Right ventricle myocardium superior (tissue), 1 donor: Measurements from ENCODE around the gene TXK. TPM values are rescaled to one million over a fixed set of nuclear protein-coding genes. Genes with fewer than 3 reads are reported as not detected.
A peak's percentile ranks its signal among the peaks of the same experiment; 100 is the strongest.

Experiments used
- ATAC-seq: fragments of 200-7000 bp; cut with Tn5 transposase; one replicate; pipeline ENCODE4 v1.9.1; 2020; ENCODE audit warnings: mild to moderate bottlenecking; ENCODE audit not compliant: poor library complexity
- DNase-seq: peaks from one replicate; pipeline ENCODE4 v3.0.0-alpha.2; 2020
- intact Hi-C: fragments of 100-400 bp; cut with DNase I; formaldehyde crosslinking; loops from one replicate; pipeline ENCODE4 v1.11.2; 2022
- total RNA-seq: library from RNA; stranded (reverse); fragmentation: NEBNext Ultra II Directional; extraction: Animal tissue kit (Norgen Biotek cat#: 25700); gene quantifications from one replicate; pipeline ENCODE4 v1.2.1, GENCODE V29; 2021
- donor health status: DM: no; HTN: yes; CAD: no; lungs with severe emphysema.

Gene TXK
- total RNA-seq, 1 donor from 2014 or later: 0.43 TPM

GRCh38 chr4:48139691-48140090, 5.6 kb upstream of the TXK start:
- no peak for DNase-seq

GRCh38 chr4:48138936-48139335, 4.9 kb upstream of the TXK start:
- no peak for DNase-seq
- no peak for ATAC-seq
- intact Hi-C loops: no loop called here

More at GRCh38 chr4:48139691-48140090, 5.6 kb upstream of the TXK start:
- no peak for ATAC-seq
- intact Hi-C loops: no loop called here

- no peak for DNase-seq
- intact Hi-C loops: no loop called here
- no peak for ATAC-seq
Measured at GRCh38 chr4:48138511-48138910, 4.5 kb upstream of the TXK start.

DNA sequence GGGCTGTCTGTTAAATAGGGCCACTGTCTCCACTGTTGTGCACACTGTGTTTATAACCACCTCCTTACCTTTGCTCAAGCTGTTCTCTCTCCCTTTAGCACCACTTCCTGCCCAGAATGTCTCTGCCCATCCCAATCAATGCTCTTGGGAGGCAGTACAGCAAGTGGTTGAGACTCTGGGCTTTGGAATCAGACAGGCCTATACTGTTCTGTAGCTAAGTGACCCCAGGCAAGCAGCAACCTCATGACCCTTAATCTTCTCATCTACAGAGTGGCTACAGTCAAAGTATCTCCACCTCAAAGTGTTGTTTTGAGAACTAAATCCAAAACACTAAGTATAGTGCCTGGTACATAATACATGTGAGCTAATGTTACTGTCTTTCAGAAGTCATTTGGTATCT, 3.8 kb upstream of the TXK start:
- intact Hi-C loops: no loop called here
- DNase-seq: no peak
- ATAC-seq: no peak

GRCh38 chr4:48133669-48134068, 381 bp downstream of the TXK start:
- intact Hi-C loops: no loop called here
- DNase-seq (no peak), ATAC-seq (no peak)

GRCh38 chr4:48131736-48132135, 2.3 kb downstream of the TXK start:
- no peak for DNase-seq
- intact Hi-C loops: no loop called here
- ATAC-seq: no peak

DNA sequence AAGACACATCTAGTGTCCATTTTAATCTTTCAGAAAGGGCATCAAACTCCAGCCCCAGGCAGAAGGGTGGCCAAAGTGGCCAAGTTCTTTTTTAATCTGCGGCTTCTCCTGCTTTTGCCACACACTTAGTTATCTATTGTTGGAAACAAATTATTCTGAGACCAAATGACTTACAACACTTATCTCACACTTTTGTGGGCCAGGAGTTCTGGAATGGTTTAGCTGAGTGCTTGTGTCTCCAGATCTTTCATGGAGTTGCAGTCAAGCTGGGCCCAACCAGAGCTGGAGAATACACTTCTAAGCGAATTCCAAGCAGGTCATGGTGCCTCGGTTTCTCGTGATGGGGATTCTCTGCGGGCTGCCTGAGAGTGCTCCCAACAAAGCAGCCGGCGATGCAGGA, 4.0 kb downstream of the TXK start:
- peak; percentile 48 for ATAC-seq
- no peak for DNase-seq
- intact Hi-C loops: no loop called here

DNA sequence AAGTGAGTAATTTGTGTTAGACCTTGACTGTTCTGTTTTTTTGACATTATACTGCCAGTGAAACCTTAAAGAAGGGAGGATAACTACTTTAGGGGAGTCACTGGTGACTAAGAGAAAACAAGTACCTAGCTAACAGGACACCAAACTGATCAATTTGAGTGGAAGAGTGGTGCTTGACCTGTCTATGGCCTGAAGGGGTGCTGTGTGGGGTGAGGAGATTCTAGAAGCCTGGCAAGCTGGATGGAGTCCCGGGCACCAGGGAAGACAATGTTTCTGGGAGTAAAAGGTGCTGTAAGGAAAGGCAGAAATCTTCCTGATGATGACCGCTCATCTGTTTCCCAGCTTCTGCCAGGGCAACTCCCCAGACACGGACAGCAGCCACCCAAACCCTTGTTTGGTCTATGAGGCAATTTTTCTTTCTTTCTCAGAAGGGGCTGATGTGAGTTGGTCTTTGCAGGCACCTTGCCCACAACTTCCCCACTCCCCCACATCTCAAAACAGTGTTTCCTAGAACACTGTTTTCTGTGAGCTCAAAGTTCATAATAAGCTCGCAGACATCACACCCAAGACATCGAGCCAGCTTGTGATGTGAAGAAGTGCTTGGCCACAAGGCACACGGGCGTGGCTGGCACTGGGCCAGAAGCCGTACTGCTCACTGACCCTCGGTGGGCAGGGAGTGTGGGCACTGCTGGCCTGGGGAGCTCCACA, 4.6 kb downstream of the TXK start:
- ATAC-seq: peak; percentile 8
- intact Hi-C loops: no loop called here
- DNase-seq: peak; percentile 53

- ATAC-seq (peak; percentile 81), DNase-seq (peak; percentile 50)
- intact Hi-C loops: no loop called here
Measured at GRCh38 chr4:48127682-48128404, 6.2 kb downstream of the TXK start.

DNA sequence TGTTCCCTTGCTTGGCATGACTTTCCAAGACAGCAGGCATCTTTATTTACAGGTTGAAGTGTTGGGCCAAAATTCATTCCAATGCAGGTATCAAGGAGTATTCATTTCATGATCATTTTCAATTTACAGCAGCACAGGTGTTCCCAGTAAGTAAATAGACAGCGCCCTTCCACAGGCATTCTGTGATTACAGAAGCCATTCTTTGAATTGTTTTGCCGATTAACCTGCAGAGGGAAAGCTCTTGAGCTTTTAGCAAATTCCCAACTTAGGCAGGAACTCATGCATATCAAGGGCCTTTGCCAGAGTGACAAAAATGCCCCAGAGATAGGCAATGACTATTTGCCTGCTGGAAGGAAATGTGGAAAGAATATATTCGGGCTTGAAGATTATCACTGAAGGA, 6.8 kb downstream of the TXK start:
- intact Hi-C loops: no loop called here
- no peak for DNase-seq
- no peak for ATAC-seq

GRCh38 chr4:48126621-48127020, 7.4 kb downstream of the TXK start:
- intact Hi-C loops: no loop called here
- ATAC-seq (no peak), DNase-seq (no peak)

DNA sequence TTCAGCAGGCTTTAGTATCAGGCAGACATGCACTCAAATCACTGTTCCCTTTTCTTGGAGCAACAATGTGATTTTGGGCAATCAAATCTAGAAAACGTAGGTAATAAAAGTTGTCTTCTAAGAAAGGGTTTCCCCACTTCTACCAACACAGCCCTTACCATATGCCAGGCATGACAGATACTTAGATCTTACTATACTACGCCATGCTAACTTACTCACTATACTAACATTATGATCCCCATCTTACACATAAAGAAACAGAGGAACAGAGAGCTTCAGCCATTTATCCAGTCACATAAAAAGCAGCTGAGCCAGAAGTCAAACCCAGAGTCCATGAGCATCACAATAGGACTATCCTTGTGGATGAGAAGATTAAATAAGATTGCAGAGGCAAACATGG, 9.2 kb downstream of the TXK start:
- DNase-seq (no peak), ATAC-seq (no peak)
- intact Hi-C loops: no loop called here

GRCh38 chr4:48122756-48123155, 11.3 kb downstream of the TXK start:
- intact Hi-C loops: no loop called here
- DNase-seq: no peak
- no peak for ATAC-seq

DNA sequence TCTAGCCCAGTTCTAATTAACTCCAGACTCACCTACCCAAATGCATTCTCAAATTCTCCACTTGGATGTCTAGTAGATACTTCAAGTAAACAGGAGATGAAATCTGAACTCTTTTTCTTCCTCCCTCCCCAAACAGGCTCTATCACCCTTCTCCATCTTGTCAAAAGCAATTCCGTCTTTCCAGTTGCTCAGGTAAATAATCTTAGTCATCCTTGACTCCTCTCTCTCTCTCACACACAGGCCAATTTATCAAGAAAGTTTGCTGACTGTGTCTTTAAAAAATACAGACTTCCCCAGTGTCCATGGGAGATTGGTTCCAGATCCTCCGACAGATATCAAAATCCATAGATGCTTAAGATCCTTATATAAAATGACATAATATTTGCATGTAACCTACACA, 12.9 kb downstream of the TXK start:
- ATAC-seq (no peak), DNase-seq (no peak)
- intact Hi-C loops: no loop called here

- ATAC-seq (no peak), DNase-seq (no peak)
- intact Hi-C loops: no loop called here
Measured at GRCh38 chr4:48120132-48120531, 13.9 kb downstream of the TXK start.

- ATAC-seq: no peak
- intact Hi-C loops: no loop called here
- DNase-seq: no peak
Measured at GRCh38 chr4:48119646-48120045, 14.4 kb downstream of the TXK start.

DNA sequence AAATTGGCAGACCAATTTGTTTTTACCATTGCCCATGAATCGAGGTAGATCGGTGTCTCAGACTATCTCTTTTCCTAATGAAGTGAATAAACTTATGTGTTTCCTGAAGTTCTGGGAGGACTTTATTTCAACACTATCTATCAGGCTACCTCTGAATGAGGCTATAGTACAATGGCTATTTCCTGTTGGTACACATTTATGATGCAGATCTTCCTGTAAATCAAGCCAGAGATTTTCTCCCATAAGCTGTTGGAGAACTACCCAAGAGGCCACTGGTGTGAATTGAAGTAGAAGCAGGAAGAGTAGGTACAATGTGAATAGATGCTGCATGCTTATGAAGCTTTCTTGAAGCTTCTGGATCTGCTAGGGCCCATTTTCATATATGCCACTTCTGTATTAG, 16.0 kb downstream of the TXK start:
- ATAC-seq (no peak), DNase-seq (no peak)
- intact Hi-C loops: no loop called here

- DNase-seq (no peak), ATAC-seq (no peak)
- intact Hi-C loops: no loop called here
Measured at GRCh38 chr4:48116582-48116981, 17.5 kb downstream of the TXK start.

- DNase-seq (no peak), ATAC-seq (no peak)
- intact Hi-C loops: no loop called here
Measured at GRCh38 chr4:48114412-48114811, 19.6 kb downstream of the TXK start.

- no peak for DNase-seq
- intact Hi-C loops: no loop called here
- no peak for ATAC-seq
Measured at GRCh38 chr4:48112017-48112667, 21.9 kb downstream of the TXK start.
